ENCODE measurements around the gene COL2A1. TPM values are rescaled to one million over a fixed set of nuclear protein-coding genes. Genes with fewer than 3 reads are reported as not detected.
"Not testable (repeated sequence)": the region's sequence is repeated elsewhere in the genome, so short reads cannot be mapped to it uniquely, and the experiment has no call there.

COL2A1 gene
- total and polyA plus RNA-seq, 4 donors = not detected

GRCh38 chr12:47969845-47970244 lies 34.4 kb downstream of the COL2A1 start:
- DNase-seq (no peak), ATAC-seq (ENCODE audit: low FRiP score) (no peak)
- H3K27me3 ChIP-seq (ENCODE audit: control insufficient read depth in 1 of 2, insufficient read depth in 2 of 2, low read length in 1 of 2) = no peaks in the 10 kb centered on the region
- intact Hi-C loops (cut with DNase I) = loop anchor here in 1 of 2 donors (10.0 kb wide), 1 partner anchor 195 kb away; no protein-coding TSS in a partner anchor
- H3K27ac ChIP-seq (ENCODE audit: low read depth in 1 of 2, low read length in 2 of 2) = no peak overlapping the region
- H3K9me3 ChIP-seq (ENCODE audit: control insufficient read depth, low read length) = no peaks in the 10 kb centered on the region
- H3K4me3 ChIP-seq (ENCODE audit: low read length in 2 of 2) = no peak overlapping the region
- WGBS, 2 donors = 49 to 51% methylated on average over 3 of the region's 3 CpGs
- H3K4me1 ChIP-seq (ENCODE audit: control insufficient read depth in 1 of 2, insufficient read depth in 2 of 2, low read length in 2 of 2) = no peaks in the 10 kb centered on the region
- peaks cover 0 to 2% of the 10 kb centered on the region in 2 donors for H3K36me3 ChIP-seq (ENCODE audit: control insufficient read depth in 1 of 2, insufficient read depth in 2 of 2, low read length in 1 of 2)

GRCh38 chr12:47967461-47968321 lies 36.6 kb downstream of the COL2A1 start:
- Histone ChIP-seq H3K27me3 (ENCODE audit: control insufficient read depth in 1 of 2, insufficient read depth in 2 of 2, low read length in 1 of 2) (no peaks in the 10 kb centered on the region), H3K9me3 (ENCODE audit: control insufficient read depth, low read length) (no peaks in the 10 kb centered on the region), H3K4me1 (ENCODE audit: control insufficient read depth in 1 of 2, insufficient read depth in 2 of 2, low read length in 2 of 2) (no peaks in the 10 kb centered on the region), H3K36me3 (ENCODE audit: control insufficient read depth in 1 of 2, insufficient read depth in 2 of 2, low read length in 1 of 2) (peaks cover 0 to 2% of the 10 kb centered on the region in 2 donors), H3K27ac (ENCODE audit: low read depth in 1 of 2, low read length in 2 of 2) (peak overlapping the region in 1 of 2 donors; percentile 48), H3K4me3 (ENCODE audit: low read length in 2 of 2) (no peak overlapping the region)
- intact Hi-C loops (cut with DNase I) = loop anchor here in 1 of 2 donors (10.0 kb wide), 1 partner anchor 197 kb away; no protein-coding TSS in a partner anchor
- 12 to 21% methylated on average over 5 of the region's 5 CpGs for WGBS, 2 donors
- ATAC-seq (ENCODE audit: low FRiP score) = peak; percentile 43
- DNase-seq = no peak

DNA sequence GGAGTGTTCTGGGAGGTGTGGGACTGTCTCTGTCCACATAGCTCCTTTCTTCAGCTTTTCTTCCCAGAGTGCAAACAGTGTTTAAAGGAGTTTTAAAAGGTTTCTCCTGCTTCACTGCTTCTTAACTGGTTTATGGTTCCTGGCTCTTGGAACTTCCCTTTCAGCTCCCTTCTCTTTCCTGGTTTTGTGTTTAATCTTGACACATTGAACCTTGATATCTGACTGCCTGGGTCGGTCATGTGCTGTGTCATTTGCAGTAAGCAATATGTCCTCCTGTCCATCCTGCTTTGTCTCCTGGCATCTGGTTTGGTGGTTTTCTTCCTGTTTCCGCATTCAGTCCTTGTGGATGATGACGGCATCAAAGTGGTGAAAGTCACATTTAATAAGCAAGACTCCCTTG lies 38.7 kb downstream of the COL2A1 start:
- ATAC-seq (ENCODE audit: low FRiP score) (no peak), DNase-seq (no peak)
- WGBS, 2 donors = 89 to 91% methylated on average over 3 of the region's 3 CpGs
- no peaks in the 10 kb centered on the region for H3K9me3 ChIP-seq (ENCODE audit: control insufficient read depth, low read length)
- H3K36me3 ChIP-seq (ENCODE audit: control insufficient read depth in 1 of 2, insufficient read depth in 2 of 2, low read length in 1 of 2) = peaks cover 0 to 2% of the 10 kb centered on the region in 2 donors
- no peak overlapping the region for H3K4me3 ChIP-seq (ENCODE audit: low read length in 2 of 2)
- no peak overlapping the region for H3K27ac ChIP-seq (ENCODE audit: low read depth in 1 of 2, low read length in 2 of 2)
- H3K4me1 ChIP-seq (ENCODE audit: control insufficient read depth in 1 of 2, insufficient read depth in 2 of 2, low read length in 2 of 2) = no peaks in the 10 kb centered on the region
- intact Hi-C loops (cut with DNase I) = loop anchor here in 1 of 2 donors (10.0 kb wide), 1 partner anchor 199 kb away; no protein-coding TSS in a partner anchor
- H3K27me3 ChIP-seq (ENCODE audit: control insufficient read depth in 1 of 2, insufficient read depth in 2 of 2, low read length in 1 of 2) = no peaks in the 10 kb centered on the region

DNA sequence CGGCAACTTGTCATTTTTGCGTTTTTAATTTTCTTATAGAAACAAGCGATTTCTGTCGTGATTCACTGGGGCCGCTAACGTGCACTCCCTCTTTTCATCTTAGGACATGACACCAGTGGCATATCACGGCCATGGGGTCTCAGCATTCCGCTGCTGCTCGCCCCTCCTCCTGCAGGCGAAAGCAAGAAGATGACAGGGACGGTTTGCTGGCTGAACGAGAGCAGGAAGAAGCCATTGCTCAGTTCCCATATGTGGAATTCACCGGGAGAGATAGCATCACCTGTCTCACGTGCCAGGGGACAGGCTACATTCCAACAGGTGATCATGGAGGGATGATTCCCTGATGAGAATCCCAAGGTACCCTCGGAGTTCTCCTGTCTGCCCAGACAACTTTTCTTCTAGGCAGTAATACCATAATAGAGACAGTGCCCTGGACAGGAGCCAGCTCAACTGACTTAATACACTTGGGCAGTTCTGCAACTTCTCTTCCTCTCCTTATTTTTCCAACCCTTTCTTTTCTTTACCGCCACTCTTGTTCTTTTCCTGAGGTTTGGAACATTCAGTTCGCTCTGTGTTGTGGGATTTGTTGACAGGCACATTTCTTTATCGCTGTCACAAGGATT lies 40.1 kb downstream of the COL2A1 start:
- Histone ChIP-seq H3K9me3 (ENCODE audit: control insufficient read depth, low read length) (no peaks in the 10 kb centered on the region), H3K27me3 (ENCODE audit: control insufficient read depth in 1 of 2, insufficient read depth in 2 of 2, low read length in 1 of 2) (no peaks in the 10 kb centered on the region), H3K36me3 (ENCODE audit: control insufficient read depth in 1 of 2, insufficient read depth in 2 of 2, low read length in 1 of 2) (peaks cover 0 to 2% of the 10 kb centered on the region in 2 donors), H3K27ac (ENCODE audit: low read depth in 1 of 2, low read length in 2 of 2) (no peak overlapping the region), H3K4me3 (ENCODE audit: low read length in 2 of 2) (peak overlapping the region; percentile 75 to 77), H3K4me1 (ENCODE audit: control insufficient read depth in 1 of 2, insufficient read depth in 2 of 2, low read length in 2 of 2) (no peaks in the 10 kb centered on the region)
- ATAC-seq (ENCODE audit: low FRiP score) = no peak
- no peak for DNase-seq
- WGBS, 2 donors = 6 to 8% methylated on average over 18 of the region's 18 CpGs
- intact Hi-C loops (cut with DNase I) = loop anchor here (5.0 to 10.0 kb wide), 2 partner anchors 62 to 201 kb away; partner anchors contain the start of gene VDR (in 1 of the 2)

DNA sequence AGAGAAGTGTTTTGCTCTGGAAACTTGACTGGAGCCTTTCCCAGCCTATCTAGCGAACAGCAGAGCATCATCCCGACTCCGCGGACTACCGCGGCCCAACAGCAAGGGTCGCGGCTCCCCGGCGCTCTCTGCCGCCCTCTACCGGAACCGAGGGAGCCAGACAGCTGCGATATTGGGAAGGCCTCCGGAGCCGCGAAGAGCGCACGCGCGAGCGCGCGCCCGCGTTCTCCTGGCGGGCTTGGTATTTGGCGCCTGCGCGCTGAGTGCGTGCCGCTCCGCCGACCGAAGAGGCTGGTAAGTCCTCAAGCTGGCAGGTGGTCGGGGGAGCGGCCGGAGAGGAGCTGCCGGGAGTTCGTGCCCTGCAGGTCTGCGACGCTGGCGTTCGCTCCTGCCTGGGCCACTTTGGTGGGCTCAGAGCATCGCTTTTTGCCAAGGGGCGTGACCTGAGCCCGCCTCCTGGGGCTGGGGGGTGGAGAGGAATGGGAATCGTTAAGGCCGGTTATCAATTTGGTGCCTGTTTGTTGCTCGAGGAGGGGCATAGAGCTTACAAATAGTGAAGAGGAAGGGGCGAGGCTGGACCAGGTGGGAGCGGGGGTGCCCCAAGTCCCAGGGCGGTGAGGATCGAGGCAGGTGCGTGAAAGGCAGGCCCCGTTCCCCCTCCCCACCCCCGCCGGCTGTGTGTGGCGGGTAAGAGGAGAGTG lies 40.8 kb downstream of the COL2A1 start, which contains the start of gene TMEM106C:
Gene TMEM106C, plus strand, starts transcription at position 257 of the 701 bp plus-strand sequence. CDS start 641 bp downstream, outside the sequence.
- ATAC-seq (ENCODE audit: low FRiP score) (peak; percentile 96), DNase-seq (peak; percentile 93 to 98)
- Histone ChIP-seq H3K36me3 (ENCODE audit: control insufficient read depth in 1 of 2, insufficient read depth in 2 of 2, low read length in 1 of 2) (peaks cover 0 to 2% of the 10 kb centered on the region in 2 donors), H3K4me1 (ENCODE audit: control insufficient read depth in 1 of 2, insufficient read depth in 2 of 2, low read length in 2 of 2) (no peaks in the 10 kb centered on the region), H3K27me3 (ENCODE audit: control insufficient read depth in 1 of 2, insufficient read depth in 2 of 2, low read length in 1 of 2) (no peaks in the 10 kb centered on the region), H3K4me3 (ENCODE audit: low read length in 2 of 2) (peak within 1 kb of the TSS; percentile 75 to 77), H3K27ac (ENCODE audit: low read depth in 1 of 2, low read length in 2 of 2) (peak within 1 kb of the TSS in 1 of 2 donors; percentile 12), H3K9me3 (ENCODE audit: control insufficient read depth, low read length) (no peaks in the 10 kb centered on the region)
- intact Hi-C loops (cut with DNase I) = loop anchor here (5.0 to 10.0 kb wide), 2 partner anchors 61 to 201 kb away; partner anchors contain the start of gene VDR (in 1 of the 2)
- 1% methylated on average over 59 of the region's 59 CpGs for WGBS, 2 donors

GRCh38 chr12:47962198-47962597 lies 42.1 kb downstream of the COL2A1 start:
- ATAC-seq (ENCODE audit: low FRiP score) (no peak), DNase-seq (peak in 1 of 2 donors; percentile 66)
- Histone ChIP-seq H3K36me3 (ENCODE audit: control insufficient read depth in 1 of 2, insufficient read depth in 2 of 2, low read length in 1 of 2) (peaks cover 0 to 2% of the 10 kb centered on the region in 2 donors), H3K4me1 (ENCODE audit: control insufficient read depth in 1 of 2, insufficient read depth in 2 of 2, low read length in 2 of 2) (no peaks in the 10 kb centered on the region), H3K4me3 (ENCODE audit: low read length in 2 of 2) (no peak overlapping the region), H3K27me3 (ENCODE audit: control insufficient read depth in 1 of 2, insufficient read depth in 2 of 2, low read length in 1 of 2) (no peaks in the 10 kb centered on the region), H3K27ac (ENCODE audit: low read depth in 1 of 2, low read length in 2 of 2) (no peak overlapping the region), H3K9me3 (ENCODE audit: control insufficient read depth, low read length) (no peaks in the 10 kb centered on the region)
- intact Hi-C loops (cut with DNase I) = loop anchor here (5.0 to 10.0 kb wide), 2 partner anchors 60 to 203 kb away; partner anchors contain the start of gene VDR (in 1 of the 2)
- WGBS, 2 donors = 90 to 91% methylated on average over 11 of the region's 11 CpGs

- DNase-seq; ATAC-seq (ENCODE audit: low FRiP score); H3K36me3 ChIP-seq (ENCODE audit: control insufficient read depth in 1 of 2, insufficient read depth in 2 of 2, low read length in 1 of 2); H3K4me1 ChIP-seq (ENCODE audit: control insufficient read depth in 1 of 2, insufficient read depth in 2 of 2, low read length in 2 of 2); H3K9me3 ChIP-seq (ENCODE audit: control insufficient read depth, low read length); H3K27ac ChIP-seq (ENCODE audit: low read depth in 1 of 2, low read length in 2 of 2); H3K4me3 ChIP-seq (ENCODE audit: low read length in 2 of 2); H3K27me3 ChIP-seq (ENCODE audit: control insufficient read depth in 1 of 2, insufficient read depth in 2 of 2, low read length in 1 of 2): not testable (repeated sequence)
- 96% methylated on average over 1 of the region's 1 CpG for WGBS, 2 donors
- intact Hi-C loops (cut with DNase I) = loop anchor here in 1 of 2 donors (10.0 kb wide), 1 partner anchor 243 kb away; no protein-coding TSS in a partner anchor
Measured at GRCh38 chr12:47957671-47958070, 46.6 kb downstream of the COL2A1 start.

DNA sequence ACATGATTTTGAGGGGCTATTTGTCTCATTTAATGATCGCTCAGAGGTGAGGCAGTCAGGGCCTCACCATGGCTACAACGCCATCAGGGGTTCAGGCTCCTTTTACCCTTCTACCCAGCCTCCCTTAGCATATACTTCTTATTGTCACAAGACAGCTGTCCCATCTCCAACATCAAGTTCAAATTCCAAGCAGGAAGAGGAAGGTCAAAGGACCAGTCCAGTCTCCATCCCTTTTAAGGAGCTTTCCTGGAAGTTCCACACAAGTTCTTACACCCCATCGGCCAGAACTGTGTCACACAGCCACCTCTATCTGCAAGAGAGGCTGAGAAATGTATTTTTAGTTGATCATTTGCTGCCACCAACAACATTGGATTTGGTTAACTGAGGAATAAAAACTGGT lies 49.2 kb downstream of the COL2A1 start:
- Histone ChIP-seq H3K36me3 (ENCODE audit: control insufficient read depth in 1 of 2, insufficient read depth in 2 of 2, low read length in 1 of 2) (no peaks in the 10 kb centered on the region), H3K27ac (ENCODE audit: low read depth in 1 of 2, low read length in 2 of 2) (no peak overlapping the region), H3K9me3 (ENCODE audit: control insufficient read depth, low read length) (no peaks in the 10 kb centered on the region), H3K27me3 (ENCODE audit: control insufficient read depth in 1 of 2, insufficient read depth in 2 of 2, low read length in 1 of 2) (no peaks in the 10 kb centered on the region), H3K4me3 (ENCODE audit: low read length in 2 of 2) (no peak overlapping the region), H3K4me1 (ENCODE audit: control insufficient read depth in 1 of 2, insufficient read depth in 2 of 2, low read length in 2 of 2) (no peaks in the 10 kb centered on the region)
- ATAC-seq (ENCODE audit: low FRiP score) (no peak), DNase-seq (no peak)
- WGBS, 2 donors = 68 to 69% methylated on average over 3 of the region's 3 CpGs
- intact Hi-C loops (cut with DNase I) = loop anchor here in 1 of 2 donors (10.0 kb wide), 1 partner anchor 240 kb away; no protein-coding TSS in a partner anchor

All from aorta (tissue), 5 donors.